Hematopoietic multipotent progenitor cell (in vitro differentiated cells): ENCODE measurements around the gene DGCR8. TPM values are rescaled to one million over a fixed set of nuclear protein-coding genes. Genes with fewer than 3 reads are reported as not detected.

Experiments
- DNase-seq, 3 donors: peaks; one replicate each; pipeline ENCODE4 v3.0.0-alpha.2; 2011 to 2015; ENCODE audit warnings: low read depth in 2 of 3, low spot score in 2 of 3
- total RNA-seq: library from RNA; depleted of rRNA; stranded (reverse); fragments of >200 nt; gene quantifications from one replicate; pipeline ENCODE4 v1.2.3, GENCODE V29; 2012

Gene DGCR8
- 29.6 TPM for total RNA-seq

- peak; percentile 67 to 84 (median 81) for DNase-seq
Measured at GRCh38 chr22:20079745-20080444, at the start of gene DGCR8. TSS of gene DGCR8 (plus strand) at chr22:20080241. CDS start at chr22:20085964, 5,723 bp downstream.

- DNase-seq, result no peak
Measured at GRCh38 chr22:20031732-20032406, 48.2 kb upstream of the DGCR8 start.

DNA sequence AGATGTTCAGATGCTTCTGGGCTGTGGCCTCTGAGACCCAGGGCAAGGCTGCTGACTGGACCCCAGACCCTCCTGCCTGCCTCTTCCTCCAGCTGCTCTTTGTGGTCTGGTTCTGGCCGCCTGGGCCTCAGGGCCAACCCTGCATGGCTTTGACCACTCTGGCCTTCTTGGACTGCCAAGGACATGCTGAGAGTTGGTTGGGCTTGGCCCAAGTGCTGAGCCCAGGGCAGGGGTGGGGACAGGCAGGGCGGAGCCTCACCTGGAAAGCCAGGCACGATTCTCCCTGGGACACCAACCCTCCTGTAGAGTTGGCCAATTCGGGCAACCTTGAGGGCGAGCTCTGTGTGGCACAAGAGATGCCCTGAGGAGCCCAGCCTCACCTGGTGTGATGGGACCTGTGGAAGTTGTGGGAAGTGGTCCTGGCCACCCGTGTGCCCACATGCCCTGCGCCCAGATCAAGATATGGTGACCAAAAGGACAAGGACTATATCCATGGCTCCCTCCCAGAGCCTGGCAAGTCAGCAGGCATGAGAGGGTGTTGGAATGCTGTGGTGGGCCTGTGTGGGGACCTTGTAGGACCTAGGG lies 47.5 kb upstream of the DGCR8 start:
- DNase-seq, result no peak

GRCh38 chr22:20033045-20033706 lies 46.9 kb upstream of the DGCR8 start:
- DNase-seq, result no peak

DNA sequence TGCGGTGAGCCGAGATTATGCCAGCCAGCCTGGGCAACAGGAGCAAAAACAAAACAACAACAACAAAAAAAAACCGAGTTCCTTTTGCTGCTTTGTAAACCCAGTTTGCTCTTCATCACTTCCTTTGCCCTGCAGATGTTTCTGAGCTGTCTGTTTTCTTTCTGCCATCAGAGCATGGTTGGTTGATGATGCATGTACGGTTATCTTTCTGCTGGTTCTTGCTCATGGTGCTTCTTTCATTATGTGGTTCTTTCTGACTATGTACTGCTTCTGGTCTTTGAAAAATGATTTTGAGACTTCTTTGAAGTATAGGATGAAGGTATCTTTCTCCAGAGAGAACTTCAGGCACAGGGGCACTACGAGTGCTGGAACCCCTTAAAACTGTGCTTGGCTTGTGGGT lies 45.9 kb upstream of the DGCR8 start:
- no peak for DNase-seq

GRCh38 chr22:20035375-20036083 lies 44.5 kb upstream of the DGCR8 start:
- DNase-seq, result no peak

GRCh38 chr22:20036084-20036482 lies 44.0 kb upstream of the DGCR8 start:
- no peak for DNase-seq

- no peak for DNase-seq
Measured at GRCh38 chr22:20036535-20037392, 43.3 kb upstream of the DGCR8 start.

DNA sequence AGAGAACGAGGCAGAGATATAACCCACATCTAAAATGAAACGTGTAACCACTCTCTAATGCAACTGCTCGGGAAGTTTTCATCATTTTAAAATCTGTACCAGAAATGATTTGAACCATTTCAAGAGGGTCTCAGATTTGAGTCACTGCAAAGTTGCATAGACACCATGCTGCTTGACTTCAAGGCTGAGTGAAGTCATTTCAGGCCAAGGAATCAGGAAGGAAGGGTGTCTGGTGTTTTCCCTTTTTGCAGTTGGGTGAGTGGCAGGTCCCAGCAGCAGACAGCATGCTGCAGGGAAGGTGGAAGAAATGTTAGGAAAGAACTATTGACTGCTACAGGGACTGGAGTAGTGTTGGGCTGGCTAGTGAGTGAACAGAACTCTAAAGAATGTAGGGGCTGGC lies 42.6 kb upstream of the DGCR8 start:
- no peak for DNase-seq

GRCh38 chr22:20038574-20038973 lies 41.5 kb upstream of the DGCR8 start:
- no peak for DNase-seq

DNA sequence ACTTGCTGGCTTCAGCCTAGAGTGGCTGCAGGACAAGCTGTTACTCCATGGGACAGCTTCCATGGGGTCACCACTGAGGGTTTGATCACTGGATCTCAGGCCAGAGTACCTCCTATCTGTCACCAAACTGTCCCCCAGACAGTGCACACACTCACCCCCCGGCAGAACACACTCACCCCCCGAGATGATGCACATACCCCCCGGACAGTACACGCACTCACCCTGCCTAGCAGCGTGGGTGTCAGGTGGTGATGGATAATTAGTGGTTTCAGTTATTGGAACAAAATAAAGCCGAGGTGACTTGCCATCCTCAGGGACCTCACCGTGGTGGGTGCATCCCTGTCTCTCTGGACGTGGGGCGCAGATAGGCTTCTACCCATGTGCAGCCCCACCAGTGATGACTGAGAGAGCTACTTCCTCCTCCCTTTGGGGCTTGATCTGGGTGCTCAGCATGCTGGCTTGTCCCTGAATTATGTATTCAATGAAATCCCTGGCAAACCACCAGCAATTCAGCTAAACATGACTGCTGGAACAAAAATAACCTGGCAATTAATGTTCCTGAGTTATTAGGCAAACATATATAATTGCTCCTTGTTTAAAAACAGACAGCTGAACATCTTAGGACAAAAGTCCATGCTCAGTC lies 40.2 kb upstream of the DGCR8 start:
- DNase-seq, result no peak

- DNase-seq, result no peak
Measured at GRCh38 chr22:20040327-20041200, 39.5 kb upstream of the DGCR8 start.

- no peak for DNase-seq
Measured at GRCh38 chr22:20043057-20043996, 36.7 kb upstream of the DGCR8 start.

- no peak for DNase-seq
Measured at GRCh38 chr22:20043997-20044342, 36.1 kb upstream of the DGCR8 start.

DNA sequence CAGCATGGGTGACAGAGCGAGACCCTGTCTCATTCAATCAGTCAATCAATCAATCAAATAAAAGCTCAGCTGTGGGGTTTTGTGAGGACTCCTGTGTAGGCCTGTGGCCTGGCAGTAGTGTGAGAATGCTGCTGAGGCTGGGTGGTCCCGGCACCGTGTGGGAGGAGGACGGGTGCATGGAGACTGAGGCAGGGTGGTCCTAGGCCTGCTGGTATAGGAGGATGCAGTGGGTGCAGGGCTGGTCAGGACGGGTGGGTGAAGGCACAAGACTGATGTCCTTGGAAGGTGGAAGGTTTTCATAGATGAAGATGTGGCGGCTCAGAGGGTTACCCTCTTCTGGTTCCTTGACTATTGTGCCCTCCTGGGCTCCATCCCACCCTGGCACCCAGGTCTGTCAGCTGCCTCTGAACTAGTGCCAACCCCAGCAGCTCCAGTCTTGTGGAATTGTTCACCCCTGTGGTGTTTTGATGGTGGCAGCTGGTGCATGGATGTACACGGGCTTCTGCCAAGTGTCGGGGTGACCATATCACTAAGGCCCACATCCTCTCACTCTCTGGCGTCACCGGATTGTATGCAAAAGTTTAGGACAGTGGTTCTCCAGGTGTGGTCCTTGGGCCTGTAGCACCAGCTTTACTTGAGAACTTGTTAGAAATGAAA lies 35.4 kb upstream of the DGCR8 start:
- no peak for DNase-seq

GRCh38 chr22:20046730-20047129 lies 33.3 kb upstream of the DGCR8 start:
- no peak for DNase-seq

DNA sequence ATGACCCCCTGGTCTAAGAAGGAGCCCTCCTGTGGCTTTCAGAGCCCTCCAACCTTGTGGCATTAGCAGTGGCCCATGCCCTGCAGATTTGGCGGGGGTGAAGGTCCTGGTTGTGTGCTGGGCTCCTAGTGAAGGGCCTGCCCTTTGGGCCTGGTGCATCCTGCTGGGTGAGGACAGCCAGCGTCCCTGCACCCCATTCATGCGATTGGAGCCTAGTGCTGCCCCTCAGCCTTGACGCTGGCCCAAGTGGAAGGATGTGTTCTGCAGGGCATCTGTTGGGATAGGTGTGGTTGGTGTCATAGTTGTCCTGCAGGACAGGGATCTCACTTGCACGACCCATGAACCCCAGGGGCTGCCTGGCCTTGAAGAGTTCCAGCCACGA lies 28.1 kb upstream of the DGCR8 start:
- no peak for DNase-seq
